ENCODE results near the gene FZD10. TPM values are rescaled to one million over a fixed set of nuclear protein-coding genes. Genes with fewer than 3 reads are reported as not detected.

FZD10 gene
- total and polyA plus RNA-seq, 12 donors: 0.07 to 0.44 (median 0.14) TPM; not detected in 3

GRCh38 chr12:130178282-130178681 lies 16.0 kb downstream of the FZD10 start:
- H3K4me3 ChIP-seq: no peak overlapping the region
- no peak overlapping the region for H3K27ac ChIP-seq
- intact Hi-C loops (cut with DNase I): no loop called here
- H3K9me3 ChIP-seq (replicated peaks in 1 of 3): no peaks in the 10 kb centered on the region
- DNase-seq: no peak
- H3K4me1 ChIP-seq (replicated peaks in 1 of 2): no peaks in the 10 kb centered on the region
- H3K36me3 ChIP-seq (replicated peaks in 1 of 2): no peaks in the 10 kb centered on the region
- TF ChIP-seq CTCF (IDR thresholded peaks at IDR 0.05) (no peak), POLR2A (IDR thresholded peaks at IDR 0.05) (no peak)
- 52 to 60% (median 53%) methylated on average over 7 of the region's 7 CpGs for WGBS, 4 donors
- peaks cover 7% of the 10 kb centered on the region for H3K27me3 ChIP-seq

- H3K9me3 ChIP-seq (replicated peaks in 1 of 3): no peaks in the 10 kb centered on the region
- H3K36me3 ChIP-seq (replicated peaks in 1 of 2): no peaks in the 10 kb centered on the region
- H3K27me3 ChIP-seq: peaks cover 11% of the 10 kb centered on the region
- H3K4me3 ChIP-seq: no peak overlapping the region
- no peak overlapping the region for H3K27ac ChIP-seq
- no peak for DNase-seq
- TF ChIP-seq POLR2A (IDR thresholded peaks at IDR 0.05) (no peak), CTCF (IDR thresholded peaks at IDR 0.05) (no peak)
- no peaks in the 10 kb centered on the region for H3K4me1 ChIP-seq (replicated peaks in 1 of 2)
- intact Hi-C loops (cut with DNase I): no loop called here
- 78 to 88% (median 81%) methylated on average over 7 of the region's 7 CpGs for WGBS, 4 donors
Observed at GRCh38 chr12:130179191-130179590, 16.9 kb downstream of the FZD10 start.

GRCh38 chr12:130179621-130180020 lies 17.4 kb downstream of the FZD10 start:
- H3K9me3 ChIP-seq (replicated peaks in 1 of 3): no peaks in the 10 kb centered on the region
- WGBS, 4 donors: 77 to 84% (median 80%) methylated on average over 7 to 11 of the region's 11 CpGs

GRCh38 chr12:130181211-130181610 lies 18.9 kb downstream of the FZD10 start:
- Histone ChIP-seq H3K27ac (no peak overlapping the region), H3K4me1 (replicated peaks in 1 of 2) (no peaks in the 10 kb centered on the region), H3K27me3 (peaks cover 11% of the 10 kb centered on the region), H3K4me3 (no peak overlapping the region), H3K9me3 (replicated peaks in 1 of 3) (no peaks in the 10 kb centered on the region), H3K36me3 (replicated peaks in 1 of 2) (no peaks in the 10 kb centered on the region)
- no peak for DNase-seq
- WGBS, 4 donors: 67 to 89% (median 75%) methylated on average over 10 of the region's 10 CpGs
- intact Hi-C loops (cut with DNase I): no loop called here
- TF ChIP-seq CTCF (IDR thresholded peaks at IDR 0.05): no peak
- TF ChIP-seq POLR2A (IDR thresholded peaks at IDR 0.05): no peak

More at GRCh38 chr12:130179621-130180020, 17.4 kb downstream of the FZD10 start:
- TF ChIP-seq CTCF (IDR thresholded peaks at IDR 0.05): no peak
- no peak for TF ChIP-seq POLR2A (IDR thresholded peaks at IDR 0.05)
- H3K4me1 ChIP-seq (replicated peaks in 1 of 2): no peaks in the 10 kb centered on the region
- no peaks in the 10 kb centered on the region for H3K36me3 ChIP-seq (replicated peaks in 1 of 2)
- H3K4me3 ChIP-seq: no peak overlapping the region
- intact Hi-C loops (cut with DNase I): no loop called here
- DNase-seq: no peak
- H3K27me3 ChIP-seq: peaks cover 11% of the 10 kb centered on the region
- H3K27ac ChIP-seq: no peak overlapping the region

All from adrenal gland (tissue), 12 donors.